GM21737 (cell line): ENCODE measurements around the gene CCDC138.

Experiments
- ATAC-seq: cut with Tn5 transposase; IDR thresholded peaks from one replicate; pipeline ENCODE4 v1.9.1; 2021; ENCODE audit warnings: mild to moderate bottlenecking, moderate library complexity; ENCODE audit not compliant: unreplicated experiment

Gene CCDC138

DNA sequence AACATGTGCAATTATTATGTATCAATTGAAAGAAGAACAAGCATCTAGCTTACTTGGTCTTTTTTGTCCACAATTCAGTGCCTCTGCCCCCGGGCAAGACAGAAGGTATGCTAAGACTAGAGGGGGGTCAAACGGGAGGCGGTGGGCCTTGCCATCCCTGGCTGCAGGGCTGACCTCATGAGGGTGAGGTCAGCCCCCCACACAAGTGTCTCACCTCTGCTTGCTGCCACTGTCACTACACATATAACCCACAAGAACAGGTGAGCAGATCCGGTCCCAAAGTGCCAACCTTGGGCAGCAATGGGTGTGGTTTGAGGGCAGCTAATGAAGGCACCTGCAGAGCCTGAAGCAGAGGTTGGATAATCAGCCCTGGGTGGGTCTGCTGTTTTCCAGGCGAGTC, 131.0 kb downstream of the CCDC138 start:
- ATAC-seq = no peak

DNA sequence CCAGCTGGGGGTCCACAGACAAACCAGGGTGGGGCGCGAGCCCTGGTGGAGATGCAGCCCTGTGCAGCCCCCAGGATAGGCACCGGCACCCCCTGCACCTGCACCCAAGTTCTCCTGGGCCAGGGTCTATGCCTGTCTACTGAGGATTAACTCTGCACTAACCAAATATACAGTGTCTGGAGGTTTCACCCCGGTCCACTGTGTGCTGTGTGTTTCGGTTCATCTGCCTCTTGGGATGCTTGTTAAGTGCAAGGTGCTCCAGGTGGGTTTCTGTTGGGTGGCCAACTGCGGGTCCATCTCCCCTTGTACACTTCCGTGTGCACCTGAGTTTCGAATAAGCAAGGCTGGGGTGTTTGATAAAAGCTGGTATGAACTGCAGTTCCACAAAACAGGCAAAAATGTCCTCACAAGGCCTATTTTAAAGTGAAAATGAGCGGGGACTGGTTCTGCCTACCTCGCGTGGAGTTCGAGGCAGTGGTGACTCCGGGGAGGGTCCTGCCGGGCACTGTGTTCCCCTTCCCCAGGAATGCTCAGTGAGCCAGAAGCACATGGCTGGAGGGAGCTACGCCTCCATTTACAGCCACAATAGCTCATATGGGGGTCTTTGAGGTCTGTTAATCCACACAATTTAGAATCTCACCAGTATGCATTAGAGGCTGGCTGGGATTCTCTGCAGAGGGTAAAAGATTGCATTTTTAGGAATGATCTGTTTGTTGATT, 131.7 kb downstream of the CCDC138 start:
- no peak for ATAC-seq

DNA sequence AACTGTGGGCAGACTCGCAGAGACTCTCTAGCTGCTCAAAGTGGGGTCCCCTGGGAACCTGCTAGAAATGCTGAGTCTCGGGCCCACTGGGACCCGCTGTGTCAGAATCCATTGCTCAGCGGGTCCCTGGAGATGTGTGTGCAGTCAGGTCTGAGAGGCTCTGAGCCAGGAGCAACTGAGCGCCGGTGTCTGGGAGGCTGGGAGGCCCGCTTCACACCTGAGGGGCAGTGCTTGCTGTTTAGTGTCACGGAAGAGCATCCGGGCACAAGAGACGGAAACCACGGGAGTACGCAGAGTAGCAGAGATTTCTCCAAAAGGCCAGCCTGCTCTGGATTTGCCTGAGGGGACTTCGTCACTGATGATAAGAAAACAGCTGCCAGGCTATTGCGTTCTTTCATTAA, 132.4 kb downstream of the CCDC138 start:
- no peak for ATAC-seq

DNA sequence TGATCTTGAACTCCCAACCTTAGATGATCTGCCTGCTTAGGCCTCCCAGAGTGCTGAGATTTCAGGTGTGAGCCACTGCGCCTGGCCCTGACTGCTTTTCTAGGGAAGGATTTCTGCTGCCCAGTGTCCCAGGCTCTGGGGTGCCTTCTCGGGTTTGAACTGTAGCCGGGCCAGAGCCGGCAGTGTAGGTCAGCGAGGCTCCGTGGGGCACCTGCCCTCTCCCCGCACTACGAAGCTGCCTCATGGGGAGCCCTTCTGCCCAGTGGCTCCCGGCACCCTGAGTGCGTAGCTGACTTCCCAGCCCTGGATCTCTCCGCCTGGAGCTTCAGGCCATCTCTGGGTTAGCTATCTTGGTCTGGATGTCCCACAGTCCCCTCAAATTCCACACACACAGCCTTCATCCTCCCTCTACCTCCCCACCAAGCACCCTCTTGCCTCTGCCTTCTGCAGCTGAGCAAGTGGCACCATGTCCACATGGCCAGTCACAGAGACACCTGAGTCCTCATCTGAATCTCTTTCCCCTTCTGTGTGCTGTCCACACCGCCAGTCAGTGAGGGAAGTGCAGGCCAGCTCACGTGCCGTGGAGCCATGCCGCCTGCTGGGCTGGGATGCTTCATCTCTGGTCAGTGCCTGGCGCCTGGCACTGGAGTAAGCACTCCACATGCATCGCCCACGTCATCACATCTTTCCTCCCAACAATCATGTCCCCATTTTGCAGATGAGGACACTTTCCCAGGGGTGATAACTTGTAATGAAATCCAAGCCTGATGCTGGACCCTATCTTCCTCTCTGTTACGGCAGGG, 133.2 kb downstream of the CCDC138 start:
- ATAC-seq = no peak

DNA sequence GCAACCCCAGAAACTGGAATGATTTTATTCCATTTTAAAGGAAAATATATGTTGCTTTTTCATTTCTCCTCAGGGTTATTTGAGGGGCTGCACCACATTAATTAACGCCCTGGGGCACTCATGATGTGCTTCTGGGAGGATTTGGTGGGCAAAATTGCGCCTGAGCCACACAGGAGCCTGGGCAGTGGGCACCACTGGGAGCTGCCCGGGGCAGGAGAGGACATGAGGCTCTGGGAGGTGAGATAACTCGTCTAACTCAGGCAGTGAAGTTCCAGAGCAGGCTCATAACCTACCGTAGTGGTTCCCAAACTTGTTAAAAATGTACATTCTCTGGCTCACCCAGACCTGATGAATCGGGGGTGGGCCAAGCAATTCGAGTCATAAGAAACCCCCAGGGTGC, 134.1 kb downstream of the CCDC138 start:
- no peak for ATAC-seq

DNA sequence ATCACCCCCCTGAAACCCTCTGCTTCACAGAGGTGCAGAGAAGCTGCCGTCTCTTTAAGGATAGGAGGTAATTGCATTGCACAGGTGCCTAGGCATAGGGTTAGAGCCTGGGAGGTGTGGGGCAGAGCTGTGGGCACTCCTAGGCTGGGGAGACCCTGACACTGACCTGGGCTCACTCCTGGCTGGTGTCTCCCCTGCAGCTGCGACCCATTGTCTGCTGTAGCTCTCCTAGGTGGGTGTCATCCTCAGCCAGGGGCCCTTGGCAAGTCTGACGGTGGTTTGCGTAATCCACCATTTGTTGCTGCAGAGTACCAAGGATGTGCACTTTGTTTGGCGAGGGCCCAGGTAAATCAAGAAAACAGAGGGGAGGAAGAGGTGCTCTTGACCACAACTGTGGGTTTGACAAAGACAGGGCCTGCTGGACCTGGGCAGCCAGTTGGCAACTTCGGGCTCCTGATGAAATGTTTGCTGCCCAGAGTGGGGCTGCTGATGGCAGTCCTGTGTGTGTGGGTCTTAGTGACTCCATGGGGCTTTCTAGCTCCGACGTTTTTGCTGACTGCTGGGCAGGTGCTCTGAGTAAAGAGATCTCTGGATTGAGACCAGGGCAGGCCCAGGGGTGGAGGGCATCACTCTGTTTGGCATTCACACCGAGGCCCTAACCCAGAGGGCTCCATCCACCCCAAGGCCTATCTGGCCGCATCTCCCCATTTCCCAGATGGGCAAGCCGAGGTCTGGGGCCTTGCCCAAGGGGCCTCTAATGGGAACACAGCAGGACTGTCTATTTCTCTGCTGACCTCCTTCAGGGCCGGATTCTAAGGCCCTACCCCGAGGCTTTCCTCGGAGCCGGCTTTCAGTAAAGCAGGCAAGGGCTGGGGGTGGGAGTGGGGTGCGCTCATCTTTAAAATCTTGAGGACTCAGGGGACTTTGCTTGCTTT, 134.8 kb downstream of the CCDC138 start:
- ATAC-seq = no peak

DNA sequence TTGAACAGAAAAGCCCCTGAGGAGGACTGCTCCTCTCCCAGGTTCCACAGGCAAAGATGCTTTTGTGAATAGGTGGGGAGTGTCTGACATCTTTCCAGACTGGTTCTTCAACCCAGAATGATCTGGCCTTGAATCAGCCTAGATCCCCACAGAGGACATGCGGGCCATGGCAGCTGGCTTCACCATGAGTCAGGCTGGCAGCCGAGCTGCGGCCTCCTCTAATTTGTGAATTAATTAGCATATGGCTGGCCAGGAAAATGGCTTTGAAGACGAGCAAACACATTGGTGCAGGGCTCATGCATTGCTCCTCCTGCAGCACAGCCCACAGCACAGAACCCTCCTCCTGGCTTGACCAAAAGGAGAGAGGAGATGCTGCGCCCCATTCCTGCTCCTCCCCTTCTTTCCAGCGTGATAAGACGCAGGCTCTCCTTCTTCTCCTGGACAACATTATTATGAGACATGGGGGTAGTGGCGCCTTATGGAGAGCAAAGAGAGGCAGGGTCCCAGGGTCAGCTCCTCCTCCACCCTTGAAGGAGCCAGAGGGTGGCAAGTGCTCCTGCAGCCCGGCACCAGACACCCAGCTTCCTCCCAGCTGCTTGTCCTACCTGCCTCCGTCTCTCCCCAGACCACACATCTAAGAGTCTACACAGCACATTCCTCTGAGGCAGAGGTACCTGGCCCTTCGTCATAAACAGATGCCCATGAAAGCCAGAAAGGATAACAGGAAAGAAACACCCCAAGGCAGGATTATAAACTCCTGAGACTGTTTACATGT, 135.8 kb downstream of the CCDC138 start:
- no peak for ATAC-seq

DNA sequence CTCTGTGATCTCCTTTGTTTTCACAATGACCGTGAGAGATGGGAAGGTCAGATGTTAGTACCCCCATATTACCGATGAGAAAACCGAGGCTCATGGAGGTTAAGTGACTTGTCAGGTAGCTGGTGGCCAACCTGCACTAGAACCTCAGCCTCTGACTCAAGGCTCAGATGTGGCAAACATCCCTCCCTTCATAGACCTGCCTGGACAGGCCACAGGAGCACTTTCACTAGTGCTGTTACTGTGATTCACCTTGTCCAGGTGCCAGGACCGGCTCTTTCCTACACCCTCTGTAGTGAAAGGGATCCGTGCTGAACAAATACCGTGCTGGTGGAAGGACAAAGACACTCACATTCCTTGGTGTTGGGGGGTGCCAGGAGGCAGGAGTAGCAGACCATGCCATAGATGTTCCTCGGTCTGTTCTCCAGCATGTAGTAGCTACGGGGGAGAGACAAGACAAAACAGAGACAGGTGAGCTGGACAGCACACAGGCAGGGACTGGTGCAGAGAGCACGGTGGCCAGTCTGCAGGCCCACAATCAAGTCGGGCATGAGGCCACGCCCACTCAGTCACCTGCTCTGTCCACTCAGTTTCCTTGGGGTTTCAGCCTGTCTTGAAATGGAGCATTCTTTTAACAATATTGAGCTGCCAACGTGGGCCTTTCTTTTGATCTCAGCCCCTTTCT, 136.6 kb downstream of the CCDC138 start:
- no peak for ATAC-seq

DNA sequence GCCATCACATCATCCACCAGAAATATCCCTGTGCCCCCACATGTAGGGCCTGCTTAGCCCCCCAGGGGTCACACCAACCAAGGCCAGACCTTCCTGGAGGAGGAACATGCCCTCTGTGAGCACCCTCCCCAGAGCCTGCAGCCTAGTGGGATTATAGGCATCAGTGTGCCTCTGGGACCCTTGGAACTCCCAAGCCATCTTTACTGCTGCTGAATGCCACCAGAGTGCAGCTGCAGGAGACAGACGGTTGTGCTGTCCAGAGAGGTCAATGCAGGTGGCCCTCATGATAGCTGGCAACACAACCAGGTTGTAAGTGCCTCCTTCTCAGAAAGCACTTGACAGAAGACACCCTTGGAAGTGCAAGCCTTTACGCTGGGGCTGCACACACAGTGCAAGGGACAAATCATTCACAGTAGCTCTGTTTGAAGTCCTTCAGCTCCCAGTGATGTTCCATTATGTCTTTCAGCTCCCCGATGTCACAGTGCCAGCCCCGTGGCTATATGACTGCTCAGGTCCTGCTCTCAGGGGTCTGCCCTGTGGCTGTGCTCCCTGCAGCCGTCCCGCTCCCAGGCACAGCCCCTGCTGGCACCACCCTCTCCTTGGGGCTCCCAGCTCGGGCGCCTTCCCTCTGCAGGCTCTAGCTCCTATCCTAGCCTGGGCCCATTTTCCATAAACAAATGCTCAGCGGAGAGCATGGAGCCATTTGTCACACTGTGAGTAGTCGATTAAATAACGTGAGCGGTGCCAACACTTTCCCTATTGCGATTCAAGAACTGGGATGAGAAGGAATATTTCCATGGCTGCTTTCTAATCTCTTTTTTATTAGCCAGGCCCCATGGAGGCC, 137.4 kb downstream of the CCDC138 start:
- no peak for ATAC-seq

DNA sequence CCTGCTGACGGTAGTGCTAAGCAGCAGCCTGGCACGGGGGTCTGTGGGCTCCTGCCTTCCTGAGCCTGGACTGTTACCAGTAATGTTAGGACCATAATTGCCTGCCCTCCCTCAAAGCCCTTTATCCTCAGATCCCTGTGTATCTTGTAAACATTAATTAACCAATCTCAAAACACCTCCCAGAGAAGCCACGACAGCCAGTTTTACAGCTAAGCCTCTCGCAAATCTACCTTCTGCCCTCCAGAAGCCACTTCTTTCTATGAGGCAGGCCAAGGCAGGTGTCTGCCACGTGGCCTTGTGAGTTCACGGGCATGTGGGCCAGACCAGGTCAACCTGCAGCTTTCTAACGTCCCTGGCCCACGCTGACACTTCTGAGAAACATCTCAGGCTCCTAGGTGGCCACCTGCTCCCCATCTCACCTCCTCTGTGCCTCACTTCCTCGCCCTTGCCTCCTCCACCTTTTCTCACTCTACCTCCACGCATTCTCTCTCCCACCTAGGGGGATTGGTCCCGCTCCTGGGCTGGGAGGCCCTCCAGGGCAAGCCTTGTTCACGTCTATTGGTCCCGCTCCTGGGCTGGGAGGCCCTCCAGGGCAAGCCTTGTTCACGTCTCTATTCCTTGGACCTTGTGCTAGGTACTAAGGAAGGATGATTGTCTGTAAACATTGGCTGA, 138.1 kb downstream of the CCDC138 start:
- ATAC-seq = no peak

DNA sequence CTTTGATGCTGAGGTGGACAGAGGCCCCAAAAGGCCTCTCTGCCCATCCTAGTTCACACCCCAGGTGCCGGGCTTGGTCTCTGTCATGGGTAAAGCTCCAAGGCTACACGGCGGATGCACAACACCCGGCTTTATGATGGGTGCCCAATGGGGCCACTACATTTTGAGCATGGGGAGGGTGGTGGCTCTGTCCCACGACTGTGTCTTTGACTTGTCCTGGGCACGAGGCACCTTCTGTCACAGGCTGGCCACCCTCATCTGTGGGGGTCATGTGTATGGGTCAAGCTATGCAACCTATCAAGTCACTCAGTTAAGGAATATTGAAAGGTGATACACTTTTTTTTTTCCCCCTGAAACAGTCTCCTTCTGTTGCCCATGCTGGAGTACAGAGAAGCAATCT, 138.7 kb downstream of the CCDC138 start:
- no peak for ATAC-seq

DNA sequence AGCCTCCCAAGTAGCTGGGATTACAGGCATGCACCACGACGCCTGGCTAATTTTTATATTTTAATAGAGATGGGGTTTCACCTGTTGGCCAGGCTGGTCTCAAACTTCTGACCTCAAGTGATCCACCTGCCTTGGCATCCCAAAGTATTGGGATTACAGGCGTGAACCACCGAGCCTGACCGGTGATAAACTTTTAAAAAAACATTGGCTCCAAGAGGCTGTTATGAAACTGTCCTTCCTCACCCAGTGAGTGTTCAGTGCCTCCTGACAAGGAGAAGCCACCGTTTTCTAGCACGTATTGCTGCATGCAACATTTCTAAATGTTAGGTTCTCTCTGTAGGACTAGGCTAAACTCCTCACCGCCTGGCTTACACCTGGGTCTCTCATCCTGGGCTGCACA, 139.2 kb downstream of the CCDC138 start:
- no peak for ATAC-seq
